Esophagus muscularis mucosa (tissue), 3 donors: ENCODE results near the gene TBCE.

Source experiments
- CTCF ChIP-seq, 3 experiments: fragments of 200-600 bp in 2 of 3; fragments of 450-650 bp in 1 of 3; sonication (generic) in 2 of 3; IDR thresholded peaks; one replicate each; pipeline ENCODE4 v1.5.1; 2017 to 2019; ENCODE audit warnings: antibody characterized with exemption in 3 of 3, mild to moderate bottlenecking in 2 of 3, moderate library complexity in 1 of 3
- POLR2A ChIP-seq: fragments of 450-650 bp; IDR thresholded peaks from one replicate; pipeline ENCODE4 v1.6.1; 2017; ENCODE audit warnings: antibody characterized with exemption, moderate library complexity, mild to moderate bottlenecking, low read depth

DNA sequence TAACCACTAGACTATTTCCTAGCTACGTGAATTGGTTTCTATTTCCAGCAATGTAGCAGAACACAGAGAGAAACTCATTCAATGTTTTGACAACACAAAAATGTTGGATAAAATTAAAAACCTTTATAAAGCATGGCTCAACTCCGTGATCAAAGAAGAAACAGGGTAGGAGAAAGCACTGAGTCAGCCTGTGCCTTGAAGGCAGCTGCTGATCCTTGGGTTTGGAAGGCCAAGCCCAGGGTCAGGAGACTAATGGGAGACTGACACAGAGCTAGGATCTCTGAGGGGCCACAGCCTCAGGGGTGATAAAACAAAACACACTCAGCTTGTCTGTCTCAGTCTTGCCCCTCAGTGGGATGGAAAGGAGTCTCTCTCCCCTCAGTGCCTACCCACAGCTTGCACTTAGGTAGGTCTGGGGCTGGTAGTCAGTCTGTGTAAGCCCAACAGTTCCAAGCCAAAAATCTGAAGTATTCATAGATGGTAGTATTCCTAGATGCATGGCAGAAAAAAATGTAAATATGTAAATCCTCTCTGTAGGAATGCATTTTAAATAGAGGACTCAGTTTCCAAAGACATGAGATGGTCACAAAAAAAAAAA lies 83.8 kb downstream of the TBCE start:
- TF ChIP-seq POLR2A (no peak), CTCF (IDR thresholded peaks at IDR 0.05) (no peak)
